NB4 (cell line): Measurements from ENCODE around the gene GRIK2.

Experiments
- DNase-seq: peaks from one replicate; pipeline ENCODE4 v3.0.0; 2010; ENCODE audit warnings: low read depth
- H3K4me3 ChIP-seq: one replicate; pipeline ENCODE4 v1.5.1; 2011; ENCODE audit warnings: mild to moderate bottlenecking, low read depth, low read length, moderate library complexity
- MYC ChIP-seq: IDR thresholded peaks from 2 replicates; pipeline ENCODE4 v1.6.1; 2011; ENCODE audit warnings: low read depth, low read length
- POLR2A ChIP-seq: IDR thresholded peaks from 2 replicates; pipeline ENCODE4 v1.6.1; 2011; ENCODE audit warnings: mild to moderate bottlenecking; ENCODE audit not compliant: insufficient read length; ENCODE audit errors: extremely low read depth
- TF ChIP-seq, protein P1 (sequence below): IDR thresholded peaks from 2 replicates; pipeline ENCODE4 v1.6.1; 2011; ENCODE audit warnings: low read depth, low read length
- TF ChIP-seq, protein P2 (sequence below): IDR thresholded peaks from one replicate; pipeline ENCODE4 v1.5.1; 2012; ENCODE audit warnings: low read depth, low read length

GRIK2 gene

DNA sequence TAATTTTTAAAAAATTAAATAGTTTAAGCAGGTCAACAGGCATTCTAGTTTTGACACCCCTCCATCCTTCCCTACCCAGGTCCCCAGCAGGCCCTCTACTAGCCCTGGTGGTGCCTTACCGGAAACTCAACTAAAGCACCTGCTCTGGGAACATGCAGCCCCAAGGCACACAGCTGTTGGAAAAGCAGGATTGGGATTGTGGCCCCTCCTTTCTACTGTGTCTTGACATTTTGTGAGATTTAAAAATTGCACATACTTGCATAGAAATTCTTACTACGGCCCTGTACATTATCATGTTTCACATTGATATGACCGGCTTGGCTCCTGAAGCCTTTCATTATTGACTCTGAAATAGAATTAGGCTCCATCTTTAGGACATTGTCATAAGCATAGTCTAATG lies 423.2 kb downstream of the GRIK2 start:
- no peak for DNase-seq
- H3K4me3 ChIP-seq, result no peak overlapping the region
- no peak for TF ChIP-seq MYC
- TF ChIP-seq POLR2A, result no peak
- TF ChIP-seq, protein P1, sequence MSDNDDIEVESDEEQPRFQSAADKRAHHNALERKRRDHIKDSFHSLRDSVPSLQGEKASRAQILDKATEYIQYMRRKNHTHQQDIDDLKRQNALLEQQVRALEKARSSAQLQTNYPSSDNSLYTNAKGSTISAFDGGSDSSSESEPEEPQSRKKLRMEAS, result no peak

DNA sequence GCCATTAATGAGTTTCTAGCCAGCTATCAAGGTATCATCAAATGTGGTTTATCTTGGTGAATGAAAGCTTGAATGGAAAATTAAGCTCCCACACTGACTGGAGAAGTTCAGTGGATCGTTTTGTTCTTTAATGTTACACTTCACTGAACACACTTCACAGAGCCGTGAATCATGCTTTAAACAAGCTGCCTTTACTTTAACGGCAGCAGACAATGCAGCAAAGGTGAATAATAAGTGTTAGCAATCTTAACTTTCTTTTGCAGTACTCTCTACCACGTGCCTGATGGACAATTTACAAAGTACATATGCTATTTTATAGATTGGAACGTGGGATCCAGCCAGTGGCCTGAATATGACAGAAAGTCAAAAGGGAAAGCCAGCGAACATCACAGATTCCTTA lies 424.5 kb downstream of the GRIK2 start:
- no peak for DNase-seq
- no peak overlapping the region for H3K4me3 ChIP-seq
- TF ChIP-seq, protein P1, result no peak
- TF ChIP-seq MYC (no peak), POLR2A (no peak)
- TF ChIP-seq, protein P2, sequence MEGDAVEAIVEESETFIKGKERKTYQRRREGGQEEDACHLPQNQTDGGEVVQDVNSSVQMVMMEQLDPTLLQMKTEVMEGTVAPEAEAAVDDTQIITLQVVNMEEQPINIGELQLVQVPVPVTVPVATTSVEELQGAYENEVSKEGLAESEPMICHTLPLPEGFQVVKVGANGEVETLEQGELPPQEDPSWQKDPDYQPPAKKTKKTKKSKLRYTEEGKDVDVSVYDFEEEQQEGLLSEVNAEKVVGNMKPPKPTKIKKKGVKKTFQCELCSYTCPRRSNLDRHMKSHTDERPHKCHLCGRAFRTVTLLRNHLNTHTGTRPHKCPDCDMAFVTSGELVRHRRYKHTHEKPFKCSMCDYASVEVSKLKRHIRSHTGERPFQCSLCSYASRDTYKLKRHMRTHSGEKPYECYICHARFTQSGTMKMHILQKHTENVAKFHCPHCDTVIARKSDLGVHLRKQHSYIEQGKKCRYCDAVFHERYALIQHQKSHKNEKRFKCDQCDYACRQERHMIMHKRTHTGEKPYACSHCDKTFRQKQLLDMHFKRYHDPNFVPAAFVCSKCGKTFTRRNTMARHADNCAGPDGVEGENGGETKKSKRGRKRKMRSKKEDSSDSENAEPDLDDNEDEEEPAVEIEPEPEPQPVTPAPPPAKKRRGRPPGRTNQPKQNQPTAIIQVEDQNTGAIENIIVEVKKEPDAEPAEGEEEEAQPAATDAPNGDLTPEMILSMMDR, result no peak

DNA sequence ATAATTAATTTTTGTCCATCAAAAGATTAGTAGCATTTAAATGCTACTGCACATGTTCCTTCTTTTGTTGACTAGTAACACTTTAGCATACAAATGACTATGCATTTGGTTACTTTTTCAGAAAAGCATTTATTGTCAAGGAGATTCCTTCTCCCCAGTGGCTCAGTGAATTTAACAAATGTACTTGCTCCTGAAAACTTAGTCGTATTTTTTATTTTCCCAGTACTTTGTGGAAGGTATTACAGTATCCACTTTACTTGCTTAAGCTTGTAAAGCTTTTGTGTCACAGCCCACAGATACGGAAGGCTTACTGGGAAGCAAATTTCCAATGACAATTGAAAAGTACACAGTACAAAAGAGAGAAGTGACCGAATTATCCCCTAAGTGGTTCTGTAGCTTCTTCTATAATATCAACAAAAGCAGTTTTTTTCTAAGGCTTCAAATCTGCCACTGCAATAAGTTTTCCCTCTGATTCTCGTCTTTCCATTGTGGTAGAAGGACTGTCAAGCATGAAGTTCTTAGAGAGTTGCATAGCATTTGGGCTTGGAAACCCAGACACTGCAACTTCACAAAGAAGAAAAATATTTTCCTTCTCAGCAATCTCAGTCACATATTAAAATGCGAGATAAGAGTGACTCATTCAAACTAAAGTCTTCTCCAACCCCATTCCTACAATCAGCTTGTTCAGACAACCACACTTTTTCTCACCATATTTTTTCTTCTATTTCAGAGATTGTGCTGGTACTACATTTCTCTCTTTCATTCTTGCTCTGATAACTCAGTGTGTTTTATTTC lies 431.2 kb downstream of the GRIK2 start:
- no peak for TF ChIP-seq MYC
- TF ChIP-seq, protein P2, result no peak
- TF ChIP-seq POLR2A, result no peak
- TF ChIP-seq, protein P1, result no peak
- H3K4me3 ChIP-seq, result no peak overlapping the region
- no peak for DNase-seq

DNA sequence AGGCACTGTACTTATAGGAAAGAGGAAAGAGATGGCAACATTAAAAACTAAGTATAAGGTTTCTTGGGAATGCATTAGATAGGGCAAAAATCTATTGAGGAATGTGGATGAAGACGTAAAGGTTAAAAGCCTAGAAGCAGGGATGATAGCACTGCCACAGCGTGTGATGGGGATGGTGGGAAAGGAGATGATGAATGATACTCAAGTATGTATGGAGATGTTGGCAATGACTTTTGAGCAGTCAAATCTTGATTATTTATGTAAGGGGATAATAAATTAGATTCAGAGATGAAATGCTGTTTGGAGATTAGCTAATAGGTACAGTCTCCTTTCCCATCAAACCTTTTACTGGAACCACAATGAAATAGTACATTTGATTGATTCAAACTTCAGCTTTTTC lies 432.8 kb downstream of the GRIK2 start:
- DNase-seq, result no peak
- H3K4me3 ChIP-seq, result no peak overlapping the region
- TF ChIP-seq, protein P1, result no peak
- no peak for TF ChIP-seq MYC
- no peak for TF ChIP-seq POLR2A
- TF ChIP-seq, protein P2, result no peak

DNA sequence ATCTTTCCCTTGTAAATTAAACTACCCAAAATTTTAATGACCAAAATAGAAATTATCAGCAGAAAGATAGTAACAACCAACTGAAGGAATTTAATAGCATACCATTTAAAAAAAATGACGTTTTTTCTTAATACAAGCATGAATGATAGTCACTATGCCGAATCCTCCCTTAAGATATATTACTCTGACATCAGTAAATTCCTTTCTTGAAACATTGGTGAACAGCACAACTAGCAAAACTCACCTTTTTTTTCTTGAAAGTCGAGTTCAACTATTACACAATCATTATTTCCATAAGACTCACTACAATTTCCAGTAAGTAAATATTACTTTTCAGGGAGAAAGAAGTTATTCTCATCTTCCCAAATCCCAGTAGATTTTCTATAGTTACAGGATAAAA lies 433.2 kb downstream of the GRIK2 start:
- H3K4me3 ChIP-seq, result no peak overlapping the region
- TF ChIP-seq POLR2A, result no peak
- TF ChIP-seq MYC, result no peak
- TF ChIP-seq, protein P2, result no peak
- TF ChIP-seq, protein P1, result no peak
- DNase-seq, result no peak

DNA sequence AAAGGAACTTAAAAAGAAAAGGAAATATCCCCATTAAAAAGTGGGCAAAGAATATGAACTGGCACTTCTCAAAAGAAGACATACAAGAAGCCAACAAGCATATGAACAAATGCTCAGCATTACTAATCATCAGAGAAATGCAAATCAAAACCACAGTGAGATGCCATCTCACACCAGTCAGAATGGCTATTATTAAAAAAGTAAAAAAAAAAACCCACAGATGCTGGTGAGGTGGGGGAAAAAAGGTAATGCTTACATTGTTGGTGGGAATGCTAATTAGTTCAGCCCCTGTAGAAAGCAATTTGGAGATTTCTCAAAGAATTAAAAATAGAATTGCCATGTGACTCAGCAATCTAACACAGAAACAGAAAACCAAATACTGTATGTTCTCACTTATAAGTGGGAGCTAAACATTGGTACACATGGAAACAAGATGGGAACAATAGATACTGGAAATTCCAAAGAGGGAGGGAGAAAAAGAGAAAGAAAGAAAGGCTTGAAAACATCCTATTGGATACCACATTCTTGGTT lies 437.1 kb downstream of the GRIK2 start:
- H3K4me3 ChIP-seq, result no peak overlapping the region
- DNase-seq, result no peak
- TF ChIP-seq, protein P1, result no peak
- TF ChIP-seq, protein P2, result no peak
